Skeletal muscle tissue (tissue), 4 donors: ENCODE data around the gene HIC2. TPM values are rescaled to one million over a fixed set of nuclear protein-coding genes. Genes with fewer than 3 reads are reported as not detected.
"Not testable (repeated sequence)": the region's sequence is repeated elsewhere in the genome, so short reads cannot be mapped to it uniquely, and the experiment has no call there.

Source experiments
- H3K27ac ChIP-seq: one replicate; pipeline ENCODE4 v1.7.0; 2013; ENCODE audit warnings: mild to moderate bottlenecking, low read depth, low read length, inconsistent platforms
- H3K27me3 ChIP-seq, 3 donors: one replicate each; pipeline ENCODE4 v1.7.0; 2013; ENCODE audit warnings: low read length in 3 of 3; ENCODE audit not compliant: control insufficient read depth in 3 of 3, insufficient read depth in 3 of 3
- H3K36me3 ChIP-seq, 3 donors: one replicate each; pipeline ENCODE4 v1.7.0; 2013; ENCODE audit warnings: low read length in 3 of 3; ENCODE audit not compliant: control insufficient read depth in 3 of 3, insufficient read depth in 3 of 3
- H3K4me1 ChIP-seq, 3 donors: one replicate each; pipeline ENCODE4 v1.7.0; 2013; ENCODE audit warnings: low read length in 3 of 3, mild to moderate bottlenecking in 3 of 3; ENCODE audit not compliant: control insufficient read depth in 3 of 3, insufficient read depth in 3 of 3
- H3K4me3 ChIP-seq, 3 donors: one replicate each; pipeline ENCODE4 v1.7.0; 2013; ENCODE audit warnings: low read length in 3 of 3
- H3K9ac ChIP-seq, 3 donors: one replicate each; pipeline ENCODE4 v1.7.0; 2013; ENCODE audit warnings: low read length in 3 of 3, mild to moderate bottlenecking in 3 of 3, moderate library complexity in 2 of 3, low read depth in 1 of 3
- H3K9me3 ChIP-seq, 3 donors: one replicate each; pipeline ENCODE4 v1.7.0; 2013; ENCODE audit warnings: low read length in 3 of 3; ENCODE audit not compliant: control insufficient read depth in 3 of 3
- total RNA-seq: library from RNA; depleted of rRNA; stranded (reverse); fragments of >200 nt; gene quantifications from one replicate; pipeline ENCODE4 v1.2.3, GENCODE V29; 2014
- donor health status: Osteomylitis.

The HIC2 gene
- total RNA-seq, 1 donor from 2014 or later: 4.2 TPM

DNA sequence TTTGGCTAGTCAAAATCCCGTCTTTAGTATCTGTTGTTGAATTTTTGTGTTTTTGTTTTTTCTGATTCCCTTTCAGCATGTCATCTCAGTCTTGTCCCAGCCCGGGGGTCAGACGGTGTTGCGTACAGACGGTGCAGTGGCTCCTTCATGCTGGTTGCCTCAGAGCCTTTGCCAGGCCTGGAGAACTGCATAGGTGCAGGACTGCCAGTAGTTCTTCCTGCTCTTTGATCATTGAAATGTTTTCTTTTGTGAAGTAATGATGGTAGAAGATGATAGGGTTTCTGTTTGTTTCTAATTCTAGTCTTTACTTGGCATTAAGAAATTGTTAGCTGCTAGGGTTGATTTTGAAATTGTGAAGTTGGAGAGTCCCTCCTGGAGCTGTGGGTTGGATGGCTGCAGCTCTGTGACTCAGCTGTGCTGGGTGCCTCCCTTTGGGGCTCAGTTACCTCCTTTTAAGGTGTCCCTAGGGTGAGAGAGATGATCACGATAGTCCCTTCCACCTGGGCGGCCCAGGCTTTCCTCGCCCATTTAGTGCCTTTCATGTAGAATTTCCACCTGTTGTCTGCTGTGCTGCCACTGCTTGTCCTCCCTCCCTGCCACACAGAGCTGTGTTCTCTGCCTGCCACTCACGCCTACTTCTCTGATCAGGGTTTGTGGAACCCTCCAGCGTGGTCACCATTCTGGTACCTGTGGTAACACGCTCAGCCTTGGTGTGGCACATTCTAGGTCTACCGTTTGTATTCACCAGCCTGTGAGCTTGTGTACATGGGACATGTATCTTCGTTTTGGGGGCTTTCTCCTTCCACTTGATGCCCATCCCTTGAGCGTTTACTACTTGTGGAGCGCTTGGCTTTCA, 17.4 kb downstream of the HIC2 start:
- H3K4me1 ChIP-seq, H3K27me3 ChIP-seq, H3K4me3 ChIP-seq, H3K36me3 ChIP-seq, H3K9ac ChIP-seq, H3K9me3 ChIP-seq, H3K27ac ChIP-seq: not testable (repeated sequence)

DNA sequence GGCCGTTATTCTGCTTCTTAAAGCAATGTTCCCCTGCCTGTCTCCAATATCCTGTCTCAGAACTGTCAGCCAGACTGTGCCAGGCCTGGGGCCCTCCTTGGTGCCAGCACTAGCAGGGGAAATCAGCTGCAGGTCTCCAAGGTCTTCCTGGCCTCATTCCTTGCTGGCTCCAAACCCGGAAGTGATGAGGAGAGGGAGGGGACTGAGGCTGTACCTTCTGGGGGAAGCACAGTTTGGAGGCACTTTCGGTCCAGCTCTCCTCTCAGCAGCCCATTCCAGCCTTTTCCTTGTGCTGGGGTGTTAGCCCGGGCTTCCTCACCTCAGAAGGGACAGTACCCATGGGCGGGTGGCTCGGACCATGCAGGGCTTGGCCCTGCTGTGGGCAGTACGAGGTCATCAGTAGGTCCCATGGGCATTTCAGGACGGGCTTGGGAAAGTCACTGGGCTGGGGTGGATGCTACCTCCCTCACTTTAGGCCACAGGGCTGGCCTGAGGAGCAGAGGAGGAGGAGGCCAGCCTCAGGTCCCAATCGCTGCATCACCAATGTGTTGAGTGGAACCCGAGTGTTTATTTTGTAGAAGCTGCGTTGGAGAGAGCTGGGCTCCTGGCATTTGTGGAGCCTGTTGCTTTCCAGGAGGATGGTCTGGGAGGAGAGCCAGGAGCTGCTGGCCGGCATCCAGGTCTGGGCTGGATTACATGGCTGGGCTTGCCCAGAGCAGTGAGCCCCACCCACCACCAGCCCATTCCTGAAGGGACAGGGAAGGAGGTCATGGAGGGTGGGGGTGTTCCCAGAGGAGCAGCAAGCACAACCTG, 19.0 kb downstream of the HIC2 start:
- H3K36me3 ChIP-seq, H3K27me3 ChIP-seq, H3K27ac ChIP-seq, H3K9me3 ChIP-seq, H3K4me3 ChIP-seq, H3K4me1 ChIP-seq, H3K9ac ChIP-seq: not testable (repeated sequence)

- not testable (repeated sequence) for H3K9me3 ChIP-seq, H3K9ac ChIP-seq, H3K27me3 ChIP-seq, H3K27ac ChIP-seq, H3K36me3 ChIP-seq, H3K4me1 ChIP-seq, H3K4me3 ChIP-seq
Observed at GRCh38 chr22:21438013-21438412, 20.8 kb downstream of the HIC2 start.

DNA sequence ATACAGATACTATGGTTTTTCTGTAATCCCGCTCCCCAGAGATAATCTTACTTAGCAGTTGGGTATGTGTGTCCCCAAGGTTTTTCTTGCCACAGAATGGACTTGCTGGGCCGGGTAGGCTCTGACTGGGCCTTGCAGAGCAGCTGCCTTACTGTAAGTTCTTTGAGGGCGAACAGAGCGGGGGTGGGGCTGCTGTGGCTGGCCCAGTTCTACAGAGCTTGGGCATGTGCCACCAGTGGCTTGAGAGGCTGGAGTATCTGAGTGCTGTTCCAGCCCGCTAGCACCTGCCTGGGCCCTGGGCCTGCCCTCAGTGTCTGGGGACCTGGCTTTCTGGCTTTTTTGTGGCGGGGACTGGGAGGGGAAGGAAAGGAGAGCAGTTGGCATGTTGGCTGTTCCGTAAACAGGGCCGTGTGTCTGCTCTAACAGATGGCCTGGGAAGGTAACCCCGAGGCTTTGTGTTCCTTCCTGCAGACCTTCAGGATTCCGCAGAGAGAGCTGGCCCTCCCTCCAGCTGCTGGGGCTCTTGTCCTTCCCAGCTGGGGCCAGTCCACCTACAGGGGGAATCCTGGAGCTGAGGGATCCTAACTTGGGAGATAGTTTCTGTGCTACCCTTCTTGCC, 23.0 kb downstream of the HIC2 start:
- not testable (repeated sequence) for H3K4me3 ChIP-seq, H3K27ac ChIP-seq, H3K27me3 ChIP-seq, H3K9ac ChIP-seq, H3K36me3 ChIP-seq, H3K9me3 ChIP-seq
- H3K4me1 ChIP-seq: peaks cover 0 to 14% (median 13%) of the 10 kb centered on the region in 3 donors

DNA sequence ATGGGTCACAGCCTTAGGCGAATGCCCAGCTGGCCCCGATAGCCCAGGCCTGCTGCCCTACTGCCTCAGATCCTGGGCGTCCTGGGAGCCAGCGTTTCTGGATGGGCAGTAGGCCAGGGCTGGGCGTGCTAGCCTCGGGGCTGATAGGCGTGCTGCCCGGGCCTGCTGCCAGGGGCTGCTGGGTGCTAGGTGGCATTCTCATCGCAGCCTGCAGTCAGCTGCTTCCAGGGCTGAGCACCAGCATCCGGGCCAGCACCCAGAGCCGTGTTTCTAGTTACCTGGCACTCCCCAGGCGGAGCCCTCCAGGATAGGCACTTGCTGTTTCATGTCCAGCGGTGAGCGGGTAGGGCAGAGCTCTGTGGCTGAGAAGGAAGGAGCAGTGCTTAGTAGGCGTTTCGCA, 23.5 kb downstream of the HIC2 start:
- H3K27ac ChIP-seq, H3K27me3 ChIP-seq, H3K36me3 ChIP-seq, H3K9me3 ChIP-seq, H3K4me3 ChIP-seq, H3K9ac ChIP-seq: not testable (repeated sequence)
- peaks cover 0 to 14% (median 13%) of the 10 kb centered on the region in 3 donors for H3K4me1 ChIP-seq

GRCh38 chr22:21441170-21441569, 24.0 kb downstream of the HIC2 start:
- H3K36me3 ChIP-seq, H3K27me3 ChIP-seq: not testable (repeated sequence)
- H3K4me1 ChIP-seq: peaks cover 0 to 13% (median 13%) of the 10 kb centered on the region in 3 donors

DNA sequence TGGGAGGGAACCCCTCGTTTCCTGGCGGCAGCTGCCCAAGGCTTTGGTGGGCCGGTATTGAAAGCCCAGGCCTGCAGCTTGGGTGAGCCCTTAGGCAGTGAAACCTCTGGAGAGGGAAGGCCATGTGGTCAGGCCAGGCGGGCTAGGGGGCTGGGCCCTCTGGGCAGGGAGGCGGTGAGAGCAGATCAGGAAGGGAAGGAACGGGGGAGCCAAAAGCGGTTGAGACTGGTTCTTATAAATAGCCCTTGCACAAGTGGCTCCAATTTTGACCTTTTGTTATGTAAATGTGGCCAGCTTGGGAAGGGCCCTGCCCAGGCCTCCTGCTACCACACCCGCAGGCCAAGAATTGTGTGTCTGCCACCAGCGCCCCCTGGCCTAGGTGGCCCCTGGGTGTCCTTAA, 25.0 kb downstream of the HIC2 start:
- not testable (repeated sequence) for H3K27ac ChIP-seq, H3K4me3 ChIP-seq, H3K9me3 ChIP-seq, H3K9ac ChIP-seq, H3K27me3 ChIP-seq
- Histone ChIP-seq H3K4me1 (peaks cover 0 to 13% (median 10%) of the 10 kb centered on the region in 3 donors), H3K36me3 (peaks cover 12 to 13% (median 12%) of the 10 kb centered on the region in 3 donors)

More at GRCh38 chr22:21441170-21441569, 24.0 kb downstream of the HIC2 start:
- not testable (repeated sequence) for H3K9me3 ChIP-seq, H3K4me3 ChIP-seq, H3K9ac ChIP-seq, H3K27ac ChIP-seq

DNA sequence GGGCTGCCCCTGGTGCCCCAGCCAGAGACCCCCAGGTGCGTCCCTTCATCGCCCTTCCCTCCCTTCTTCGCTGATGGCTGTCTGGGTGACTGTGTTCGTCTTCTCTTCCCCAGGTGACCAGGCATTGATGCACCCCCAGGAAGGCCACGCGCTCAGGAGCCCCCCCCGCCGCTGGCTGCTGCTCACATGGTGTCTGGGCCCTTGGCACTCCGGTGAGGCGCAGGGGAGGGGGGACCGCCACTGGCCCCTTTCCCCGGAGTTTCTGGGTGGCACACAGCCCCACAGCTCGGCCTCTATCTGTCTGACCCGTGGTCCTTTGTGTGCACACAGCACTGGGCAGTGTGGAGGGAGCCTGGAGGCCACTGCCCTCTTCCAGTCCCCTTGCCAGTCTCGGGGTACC, 25.5 kb downstream of the HIC2 start:
- Histone ChIP-seq H3K36me3 (peaks cover 12 to 14% (median 13%) of the 10 kb centered on the region in 3 donors), H3K4me1 (peaks cover 0 to 13% (median 10%) of the 10 kb centered on the region in 3 donors)
- H3K9me3 ChIP-seq, H3K4me3 ChIP-seq, H3K27ac ChIP-seq, H3K9ac ChIP-seq, H3K27me3 ChIP-seq: not testable (repeated sequence)

DNA sequence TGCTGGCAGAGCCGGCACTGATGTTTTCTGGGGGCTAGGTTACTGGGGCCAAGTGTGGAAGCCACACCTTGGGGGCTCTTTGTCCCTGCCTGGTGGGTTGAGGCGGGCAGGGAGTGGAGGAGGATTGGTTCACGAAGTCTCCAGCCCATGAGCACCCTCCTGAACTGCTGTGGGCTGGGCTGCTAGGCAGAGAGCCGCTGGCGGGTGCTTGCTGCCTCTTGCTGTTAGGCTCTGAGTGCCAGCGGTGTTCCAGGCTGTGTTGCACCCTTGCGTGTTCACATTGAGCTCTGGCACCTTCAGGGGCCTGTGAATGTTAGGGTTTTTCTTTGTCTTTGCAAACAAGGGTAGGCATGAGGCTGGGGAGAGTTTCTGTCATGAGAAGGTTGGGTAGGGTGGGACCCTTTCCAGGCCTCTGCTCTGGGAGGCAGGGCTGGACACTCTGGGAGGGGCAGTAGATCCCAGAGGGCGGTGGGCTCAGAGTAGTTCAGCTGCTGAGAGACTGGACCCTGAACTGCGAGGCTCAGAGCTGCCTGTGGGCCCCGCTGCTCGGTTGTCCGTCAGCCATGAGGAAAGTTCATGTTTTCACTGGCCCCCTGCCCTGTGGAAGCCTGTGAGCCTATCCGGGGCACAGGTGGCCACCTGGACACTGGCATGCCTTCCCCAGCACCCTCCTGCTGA, 26.0 kb downstream of the HIC2 start:
- Histone ChIP-seq H3K4me3 (no peak overlapping the region), H3K36me3 (peaks cover 12 to 17% (median 13%) of the 10 kb centered on the region in 3 donors), H3K27ac (no peak overlapping the region), H3K27me3 (no peaks in the 10 kb centered on the region), H3K9ac (peak overlapping the region in 1 of 3 donors; percentile 33), H3K4me1 (peaks cover 0 to 13% (median 10%) of the 10 kb centered on the region in 3 donors), H3K9me3 (no peaks in the 10 kb centered on the region)
